Stimulated activated CD4-positive, alpha-beta T cell treated with anti-CD3 and anti-CD28 coated beads, Interleukin-1b, Interleukin-23, amount 100 ng/mL, for 24 hours (primary cell): Measurements from ENCODE around the gene PRKG1.
"Not testable (repeated sequence)": the region's sequence is repeated elsewhere in the genome, so short reads cannot be mapped to it uniquely, and the experiment has no call there.

ENCODE experiments used
- DNase-seq, 4 experiments: peaks; one replicate each; pipeline ENCODE4 v3.0.0-alpha.2; 2020; ENCODE audit warnings: low read depth in 4 of 4, low spot score in 1 of 4

PRKG1 gene

DNA sequence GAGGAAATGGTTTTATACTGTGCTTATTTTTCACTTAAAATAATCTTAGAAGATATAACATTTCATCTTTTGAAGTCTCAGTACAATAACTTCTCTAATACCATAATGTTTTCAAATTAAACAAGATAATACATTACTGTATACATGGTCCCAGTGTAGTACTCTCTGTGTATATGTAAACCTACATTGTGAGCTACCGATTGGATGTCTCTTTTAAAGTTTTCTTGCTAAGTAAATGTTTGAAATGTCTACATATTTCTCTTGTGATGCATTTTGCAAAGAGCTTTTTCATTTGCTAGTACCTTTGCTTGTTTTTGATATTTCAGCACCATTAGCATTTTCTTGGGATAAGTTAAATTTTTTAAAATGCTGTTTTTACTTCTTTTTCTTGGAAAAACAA, 94.8 kb downstream of the PRKG1 start:
- no peak for DNase-seq

GRCh38 chr10:51170518-51171245, 96.4 kb downstream of the PRKG1 start:
- no peak for DNase-seq

GRCh38 chr10:51171946-51172345, 97.7 kb downstream of the PRKG1 start:
- DNase-seq, result no peak

- DNase-seq, result no peak
Measured at GRCh38 chr10:51176976-51177695, 102.8 kb downstream of the PRKG1 start.

GRCh38 chr10:51178634-51179033, 104.3 kb downstream of the PRKG1 start:
- DNase-seq, result no peak

DNA sequence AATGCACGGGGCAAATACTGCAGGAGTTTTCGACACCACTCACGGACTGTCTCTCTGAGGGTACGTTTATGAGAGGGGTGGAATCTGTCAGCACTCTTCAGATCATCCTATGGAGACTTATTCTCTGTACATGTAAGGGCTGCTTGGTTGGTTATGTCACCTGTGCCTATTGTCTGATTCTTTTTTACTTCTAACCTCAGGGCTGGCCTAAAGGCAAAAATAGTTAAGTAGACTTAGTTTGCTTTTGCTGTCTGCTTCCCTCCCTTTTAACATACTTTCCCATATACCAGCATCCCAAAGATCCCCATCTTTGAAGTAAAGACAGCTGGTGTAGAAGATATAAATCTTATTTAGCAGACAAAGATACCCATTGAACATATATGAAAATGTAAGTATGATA, 105.9 kb downstream of the PRKG1 start:
- no peak for DNase-seq

DNA sequence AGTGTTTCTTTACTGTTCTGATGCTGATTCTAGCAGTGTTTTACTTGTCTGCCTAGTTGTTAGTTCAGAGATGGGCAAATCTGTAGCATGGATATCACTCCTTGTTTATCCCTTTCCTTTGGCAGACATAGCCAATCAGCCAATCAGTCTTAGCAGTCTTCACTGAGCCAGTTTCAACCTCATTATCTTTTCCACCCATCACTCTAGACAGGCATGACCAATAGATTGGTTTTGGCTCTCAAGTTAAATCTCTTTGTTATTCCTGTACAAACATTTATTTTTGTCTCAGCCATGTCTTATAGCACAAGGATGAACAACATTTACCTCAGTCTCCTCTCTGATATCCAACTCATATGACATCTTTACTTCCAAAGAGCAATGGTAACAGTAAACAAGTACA, 109.5 kb downstream of the PRKG1 start:
- DNase-seq, result no peak

DNA sequence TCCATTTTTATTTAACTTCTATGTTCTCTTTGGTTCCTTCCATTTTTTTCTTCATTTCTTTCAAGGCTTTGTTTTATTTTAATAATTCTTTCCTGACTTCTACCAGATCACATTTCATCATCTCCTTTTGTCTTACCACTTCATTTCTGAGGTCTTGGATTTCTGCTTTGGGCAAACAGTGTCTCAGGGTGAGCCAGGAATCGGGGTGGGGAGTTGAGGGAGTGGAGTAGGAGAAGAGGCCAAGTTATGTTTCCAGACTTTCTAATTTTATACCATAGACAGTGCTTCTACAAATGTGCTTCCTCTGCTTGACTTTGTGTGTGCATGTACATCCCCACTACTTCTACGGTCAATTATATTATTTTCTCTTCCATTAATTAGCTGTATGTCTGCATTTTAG, 112.1 kb downstream of the PRKG1 start:
- no peak for DNase-seq

DNA sequence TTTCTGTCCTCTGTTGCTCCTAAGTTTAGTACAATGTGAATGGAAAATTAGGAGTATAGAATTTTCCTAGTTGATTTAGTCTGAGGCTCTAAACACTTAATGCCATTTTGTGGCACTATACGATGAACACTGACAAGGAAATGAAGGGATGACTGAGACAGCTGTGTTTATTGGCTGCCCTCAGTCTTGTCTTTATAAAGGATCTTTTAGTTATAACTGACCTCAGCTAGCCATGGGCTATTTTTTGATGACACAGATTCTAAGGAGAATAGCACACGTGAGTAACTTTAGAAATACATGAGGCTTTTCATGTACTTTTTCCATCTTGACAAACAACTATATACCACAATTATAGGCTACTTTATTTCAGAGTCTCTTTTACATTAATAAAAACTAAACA, 113.7 kb downstream of the PRKG1 start:
- no peak for DNase-seq

GRCh38 chr10:51188866-51189265, 114.6 kb downstream of the PRKG1 start:
- DNase-seq, result no peak

DNA sequence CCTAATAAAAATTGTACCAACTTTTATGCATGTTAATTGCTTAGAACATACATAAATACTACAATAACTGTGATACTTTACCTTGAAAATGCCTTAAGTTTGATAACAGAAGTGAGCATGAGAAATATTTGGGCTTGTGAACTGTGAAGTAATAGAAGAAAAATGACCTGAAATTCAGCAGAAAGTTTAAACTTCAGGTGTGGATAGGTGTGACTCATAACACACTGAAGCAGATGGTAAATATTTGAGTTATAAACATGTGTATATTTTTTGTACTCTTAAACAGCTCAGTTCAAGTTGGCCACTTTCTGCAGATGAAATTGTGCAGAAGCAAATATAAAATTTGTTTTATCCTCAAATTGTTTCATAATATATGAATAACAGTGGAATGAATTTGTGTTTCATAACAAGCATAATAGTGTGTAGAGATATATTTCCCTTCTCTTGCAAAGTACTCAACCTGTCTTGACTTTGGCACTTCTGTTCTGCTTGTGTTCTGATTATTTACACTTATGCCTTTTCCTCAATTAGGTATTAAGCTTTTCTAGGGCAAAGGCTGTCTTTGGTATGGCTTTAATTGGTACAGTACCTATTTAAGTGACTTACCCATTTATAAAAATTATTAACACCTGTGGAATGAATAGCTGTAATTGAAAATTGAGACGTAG, 122.4 kb downstream of the PRKG1 start:
- no peak for DNase-seq

- no peak for DNase-seq
Measured at GRCh38 chr10:51198170-51198569, 123.9 kb downstream of the PRKG1 start.

DNA sequence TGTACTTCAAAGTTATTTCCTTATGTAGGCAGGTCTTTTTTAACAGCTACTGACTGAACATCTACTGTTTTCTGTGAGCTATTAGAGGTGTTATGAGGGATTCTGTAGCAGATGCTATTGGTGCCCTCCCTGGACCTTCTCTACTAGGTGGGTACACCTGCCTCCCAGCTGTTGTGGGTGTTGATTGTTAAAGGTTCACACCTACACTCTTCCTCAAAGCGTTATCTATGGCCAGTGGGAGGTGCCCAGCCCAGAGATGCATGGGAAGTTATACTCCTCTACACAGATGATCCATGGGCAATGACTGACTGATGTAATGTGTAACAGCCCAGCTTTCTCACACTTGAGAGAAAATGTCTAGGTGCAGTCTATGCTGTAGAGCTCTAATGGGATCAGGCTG, 127.7 kb downstream of the PRKG1 start:
- no peak for DNase-seq

DNA sequence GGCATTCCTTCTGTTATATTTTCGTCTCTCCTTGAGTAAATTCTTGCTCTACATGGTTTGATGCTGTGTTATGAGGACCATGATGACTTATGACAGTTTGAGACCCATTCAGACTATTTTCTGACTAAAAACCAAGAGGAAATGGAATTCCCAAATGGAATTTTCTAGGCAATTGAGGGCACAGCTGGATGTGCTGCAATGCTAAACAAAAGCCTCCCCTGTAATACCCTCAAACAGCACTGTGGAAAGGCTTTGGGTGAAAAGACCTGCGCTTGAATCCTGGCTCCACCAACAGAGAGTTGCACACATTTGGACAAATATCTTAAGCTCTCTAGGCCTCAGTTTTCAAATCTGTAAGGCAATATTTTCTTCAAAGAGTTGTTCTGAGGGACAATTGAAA, 129.1 kb downstream of the PRKG1 start:
- DNase-seq, result no peak

DNA sequence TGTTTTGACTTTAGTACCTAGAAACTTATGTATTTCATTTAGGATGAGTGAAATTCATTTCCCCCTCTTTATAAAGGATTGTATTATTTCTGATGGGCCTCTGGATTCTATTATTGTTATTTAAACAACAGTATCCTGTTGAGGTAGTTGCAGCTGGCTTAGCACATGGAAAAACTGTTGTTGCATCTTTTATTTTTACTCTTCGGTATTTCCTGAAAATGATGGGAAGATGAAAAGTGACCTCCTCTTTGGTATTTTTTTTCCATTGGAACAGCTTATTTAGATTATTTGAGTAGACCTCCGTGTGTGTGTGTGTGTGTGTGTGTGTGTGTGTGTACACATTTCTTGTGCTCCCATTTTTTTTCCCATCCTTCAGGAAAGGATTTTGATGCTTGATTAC, 129.8 kb downstream of the PRKG1 start:
- DNase-seq, result no peak

- DNase-seq, result no peak
Measured at GRCh38 chr10:51204701-51205100, 130.4 kb downstream of the PRKG1 start.

GRCh38 chr10:51206500-51206899, 132.2 kb downstream of the PRKG1 start:
- DNase-seq, result no peak

DNA sequence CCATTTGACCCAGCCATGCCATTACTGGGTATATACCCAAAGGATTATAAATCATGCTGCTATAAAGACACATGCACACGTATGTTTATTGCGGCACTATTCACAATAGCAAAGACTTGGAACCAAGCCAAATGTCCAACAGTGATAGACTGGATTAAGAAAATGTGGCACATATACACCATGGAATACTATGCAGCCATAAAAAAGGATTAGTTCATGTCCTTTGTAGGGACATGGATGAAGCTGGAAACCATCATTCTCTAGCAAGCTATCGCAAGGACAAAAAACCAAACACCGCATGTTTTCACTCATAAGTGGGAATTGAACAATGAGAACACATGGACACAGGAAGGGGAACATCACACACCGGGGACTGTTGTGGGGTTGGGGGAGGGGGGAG, 138.7 kb downstream of the PRKG1 start:
- not testable (repeated sequence) for DNase-seq

GRCh38 chr10:51214207-51215196, 140.2 kb downstream of the PRKG1 start:
- no peak for DNase-seq

- DNase-seq, result no peak
Measured at GRCh38 chr10:51215951-51216834, 141.9 kb downstream of the PRKG1 start.
